Measurements from ENCODE around the gene HECW1.

- TF ChIP-seq CTCF (IDR thresholded peaks at IDR 0.05) (no peak), EZH2 (IDR thresholded peaks at IDR 0.05; ENCODE audit: borderline replicate concordance, insufficient read depth, low read depth, low read length, poor library complexity, severe bottlenecking) (no peak)
Observed at GRCh38 chr7:43479042-43479441, 366.6 kb downstream of the HECW1 start.

All from B cell (primary cell).